Activated CD4-positive, alpha-beta T cell treated with anti-CD3 and anti-CD28 coated beads, Interleukin-2, Interleukin-6, amounts not matched to agents 100 ng/mL and 50 ng/mL, durations not matched to agents 16 hours and 8 hours (primary cell): ENCODE data around the gene KMT5B.
A peak's percentile ranks its signal among the peaks of the same experiment; 100 is the strongest.

ENCODE experiments used
- DNase-seq: peaks from one replicate; pipeline ENCODE4 v3.0.0-alpha.2; 2020

Gene KMT5B

DNA sequence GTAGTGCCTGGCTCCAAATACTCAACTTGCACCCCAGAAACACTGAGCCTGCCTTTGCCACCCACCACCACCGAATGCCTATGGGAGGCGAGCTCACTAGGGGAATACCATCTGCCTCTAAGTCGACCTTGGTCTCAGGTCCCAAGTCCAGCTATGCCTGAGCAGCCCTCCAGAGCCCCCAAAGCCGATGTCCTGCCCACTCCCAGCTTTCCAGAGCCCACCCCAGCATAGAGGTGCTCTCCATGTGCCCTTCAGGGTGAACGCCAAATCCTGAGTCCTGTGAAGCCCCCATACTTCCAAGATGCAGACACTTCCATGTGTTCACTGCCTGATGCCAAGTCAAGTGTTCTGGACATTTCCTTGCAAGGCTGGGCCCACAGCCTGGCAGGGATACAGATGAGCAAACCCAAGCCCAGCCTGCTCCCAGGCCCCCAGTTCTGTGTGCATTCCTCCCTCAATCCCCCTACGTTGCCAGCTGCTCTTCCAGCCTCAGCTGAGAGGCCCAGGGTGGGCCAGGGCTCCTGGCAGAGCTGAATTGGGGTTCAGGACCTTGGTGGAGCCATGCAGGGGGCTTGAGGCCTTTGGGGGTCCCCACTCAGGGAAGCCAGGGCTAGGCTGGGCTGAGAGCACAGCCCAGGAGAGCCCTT lies 2.6 kb upstream of the KMT5B start:
- DNase-seq, result no peak

DNA sequence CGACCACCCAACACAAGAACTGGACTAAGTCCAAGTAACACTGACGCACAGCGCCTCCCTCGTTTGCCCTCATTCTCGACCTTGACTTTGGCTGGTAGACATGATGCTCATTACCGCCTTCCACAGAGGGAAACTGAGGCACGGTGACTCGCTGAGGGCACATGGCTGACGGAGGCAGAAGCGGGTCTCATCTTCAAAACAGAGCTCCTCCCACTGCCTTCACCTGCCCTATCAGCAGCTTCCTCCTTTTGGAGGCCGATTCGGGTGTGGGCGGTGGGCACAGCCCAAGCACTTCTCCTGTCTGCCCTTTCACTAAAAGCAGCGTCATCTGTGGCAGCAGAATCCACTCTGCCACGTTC lies 2.0 kb upstream of the KMT5B start:
- no peak for DNase-seq

DNA sequence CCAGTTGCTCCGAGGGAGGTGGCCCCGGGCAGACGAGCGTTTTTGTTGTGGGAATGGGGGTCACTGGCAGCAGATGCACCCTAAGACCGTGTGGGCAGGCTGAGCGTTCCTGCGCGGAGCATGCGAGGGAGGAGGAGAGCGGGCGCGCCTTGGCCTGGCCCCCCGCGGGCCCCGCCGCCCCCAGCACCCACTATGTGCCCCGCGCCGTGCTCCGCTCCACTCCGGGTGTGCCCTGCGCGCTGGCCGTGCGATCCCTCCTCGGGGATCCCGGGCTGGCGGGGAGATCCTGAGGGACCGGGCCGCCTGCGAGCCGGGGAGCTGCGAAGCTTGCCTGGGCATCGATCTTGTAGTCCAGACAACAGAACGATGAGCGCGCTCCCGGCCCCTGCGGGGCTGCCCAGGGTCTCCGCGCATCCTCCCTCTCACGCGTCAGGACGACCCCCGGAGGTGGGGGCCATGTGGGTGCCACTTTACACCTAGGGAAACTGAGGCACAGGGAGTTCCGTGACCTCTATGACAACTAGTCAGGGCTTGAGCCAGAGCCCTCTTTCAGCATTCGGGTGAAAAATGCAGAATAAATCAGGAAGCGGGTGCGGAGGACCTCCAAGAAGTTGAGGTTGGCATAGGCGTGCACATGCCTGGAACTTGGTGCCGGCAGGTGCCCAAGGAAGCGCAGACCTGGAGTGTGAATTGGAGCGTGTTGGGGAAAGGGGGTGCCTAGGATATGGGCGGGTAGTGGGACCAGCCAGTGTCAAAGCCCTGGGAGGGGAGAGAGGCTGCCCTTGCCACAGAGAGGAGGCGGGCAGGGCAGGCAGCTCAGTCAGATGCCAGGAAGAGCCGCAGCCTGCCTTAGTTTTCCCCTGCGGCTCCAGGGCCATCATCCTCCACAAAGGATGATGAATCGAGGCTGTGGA lies 1.3 kb upstream of the KMT5B start:
- DNase-seq, result peak; percentile 11

DNA sequence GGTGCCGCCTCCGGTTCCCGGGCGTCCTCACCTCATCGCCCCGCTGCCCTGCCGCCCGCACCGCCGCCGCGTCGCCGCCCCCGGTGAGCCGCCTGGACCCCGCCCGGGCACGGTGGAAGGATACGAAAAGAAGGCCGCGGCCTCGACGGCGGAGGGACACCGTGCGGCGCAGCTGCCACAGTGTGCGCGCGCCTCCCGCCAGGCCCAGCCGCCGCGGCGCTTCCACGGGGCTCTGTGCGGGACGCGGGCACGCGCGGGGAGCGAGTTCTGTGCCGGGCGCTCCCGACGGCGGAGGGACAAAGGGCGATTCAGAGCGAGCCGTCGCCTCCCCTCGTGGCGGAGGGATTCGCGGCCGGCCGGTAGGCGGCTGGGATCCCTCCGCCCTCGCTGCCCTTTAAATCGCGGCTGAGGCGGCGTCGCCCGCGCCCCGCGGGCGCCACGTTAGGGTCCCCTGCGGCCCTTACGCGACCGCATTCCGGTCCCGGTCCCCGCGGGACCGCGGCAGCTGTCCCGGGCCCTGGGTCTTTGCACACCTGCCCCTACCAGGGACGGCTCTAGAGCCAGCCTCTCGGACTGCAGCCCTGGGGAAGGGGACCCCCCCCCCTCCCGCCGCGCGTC lies 568 bp upstream of the KMT5B start:
- peak; percentile 78 for DNase-seq

DNA sequence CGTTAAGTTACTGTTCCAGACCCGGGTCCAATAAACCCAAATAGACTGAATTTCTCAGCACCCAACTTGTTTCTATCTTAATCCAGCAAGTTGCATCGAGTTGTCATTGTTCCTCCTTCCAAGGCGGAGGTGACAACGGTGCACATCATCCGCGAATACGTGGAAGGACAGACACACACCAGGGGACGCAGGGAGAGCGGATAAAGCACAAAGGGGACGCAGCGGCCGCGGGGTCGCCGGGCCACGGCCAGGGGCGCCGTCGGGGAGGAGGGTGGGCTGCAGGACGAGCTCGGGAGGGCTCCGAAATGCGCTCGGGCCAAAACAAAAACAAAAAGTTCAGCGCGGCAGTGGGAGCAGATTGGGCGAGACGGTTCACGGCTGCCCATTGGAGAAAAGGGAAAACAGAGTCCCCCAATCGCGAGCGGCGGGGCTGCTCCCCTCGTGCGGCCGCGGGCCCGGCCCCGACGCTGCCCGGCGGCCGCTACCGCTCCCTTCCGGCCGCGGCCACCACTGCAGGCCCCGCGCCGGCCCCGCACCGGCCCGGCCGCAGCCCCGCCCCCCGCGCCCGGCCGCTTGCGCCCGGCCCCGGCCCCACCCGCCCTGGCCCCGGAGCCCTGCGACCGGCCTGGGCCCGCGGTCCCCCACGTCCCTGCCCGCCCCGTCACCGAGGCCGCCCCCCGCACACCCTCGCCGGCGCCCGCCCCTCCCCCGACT lies 518 bp downstream of the KMT5B start:
- DNase-seq, result peak; percentile 67

DNA sequence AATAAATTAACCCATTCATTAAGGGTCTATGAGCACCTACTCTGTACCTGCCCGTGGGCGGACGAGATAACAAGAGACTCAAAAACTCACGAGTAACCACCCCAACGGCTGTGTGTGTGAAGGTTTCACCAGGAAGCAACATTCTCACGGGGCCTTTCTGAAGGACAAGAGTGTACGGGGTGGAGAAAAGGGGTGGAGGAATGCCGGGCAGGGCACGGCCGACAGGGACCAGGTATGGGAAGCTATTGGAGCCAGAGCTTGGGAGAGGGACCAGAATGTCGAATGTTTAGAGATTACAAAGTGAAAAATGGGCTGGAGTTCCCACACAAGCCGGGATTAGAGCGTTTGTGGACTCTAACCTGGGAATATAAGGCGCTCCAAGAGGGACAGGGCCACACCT lies 1.6 kb downstream of the KMT5B start:
- DNase-seq, result no peak

DNA sequence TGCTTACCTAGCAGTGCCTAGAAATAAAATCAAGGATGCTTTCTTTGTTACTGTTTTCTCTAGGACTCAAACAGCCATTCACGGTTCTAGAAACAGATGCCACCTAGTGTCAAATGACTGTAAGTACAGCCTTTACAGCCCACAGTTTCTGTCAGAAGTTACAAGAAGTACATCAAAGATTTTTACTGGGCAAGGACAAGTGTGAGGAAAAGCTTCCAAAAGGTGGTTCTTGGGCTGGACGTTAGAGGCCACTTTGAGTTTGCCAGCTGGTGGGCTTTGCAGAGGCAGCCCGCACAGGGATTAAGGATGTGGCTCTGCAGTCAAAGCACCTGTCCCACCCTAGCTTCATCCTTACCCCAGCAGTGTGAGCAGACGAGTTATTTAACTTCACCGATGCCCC lies 6.9 kb downstream of the KMT5B start:
- peak; percentile 59 for DNase-seq

DNA sequence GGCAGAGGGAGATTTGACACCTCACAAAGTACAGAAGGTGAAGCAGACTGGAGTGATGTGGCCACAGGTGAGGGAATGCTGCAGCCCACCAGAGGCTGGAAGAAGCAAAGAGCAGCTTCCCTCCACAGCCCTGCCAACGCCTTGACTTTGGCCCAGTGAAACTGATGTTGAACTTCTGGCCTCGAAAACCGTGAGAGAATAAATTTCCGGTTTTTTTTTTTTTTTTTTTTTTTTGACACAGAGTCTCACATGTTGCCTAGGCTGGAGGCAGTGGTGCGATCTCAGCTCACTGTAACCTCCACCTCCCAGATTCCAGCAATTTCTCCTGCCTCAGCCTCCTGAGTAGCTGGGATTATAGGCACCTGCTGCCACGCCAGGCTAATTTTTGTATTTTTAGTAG lies 8.7 kb downstream of the KMT5B start:
- no peak for DNase-seq

DNA sequence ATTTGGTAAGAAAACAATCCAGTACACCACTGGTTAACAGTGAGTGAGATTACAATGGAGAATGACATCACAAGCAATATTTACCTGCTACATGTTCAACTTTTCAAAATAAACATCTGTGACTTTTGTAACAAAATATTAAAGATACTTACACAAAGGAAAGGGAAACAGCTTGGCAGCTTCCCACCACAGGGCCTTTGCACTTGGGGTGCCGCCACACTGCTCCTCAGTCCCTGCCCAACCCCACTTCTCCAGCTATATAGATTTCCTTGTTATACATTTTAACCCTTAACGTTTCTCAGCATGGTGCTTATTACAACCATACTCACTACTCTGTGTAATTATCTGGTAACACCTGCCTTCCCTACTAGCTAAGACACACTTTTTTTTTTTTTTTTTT lies 10.9 kb downstream of the KMT5B start:
- no peak for DNase-seq

DNA sequence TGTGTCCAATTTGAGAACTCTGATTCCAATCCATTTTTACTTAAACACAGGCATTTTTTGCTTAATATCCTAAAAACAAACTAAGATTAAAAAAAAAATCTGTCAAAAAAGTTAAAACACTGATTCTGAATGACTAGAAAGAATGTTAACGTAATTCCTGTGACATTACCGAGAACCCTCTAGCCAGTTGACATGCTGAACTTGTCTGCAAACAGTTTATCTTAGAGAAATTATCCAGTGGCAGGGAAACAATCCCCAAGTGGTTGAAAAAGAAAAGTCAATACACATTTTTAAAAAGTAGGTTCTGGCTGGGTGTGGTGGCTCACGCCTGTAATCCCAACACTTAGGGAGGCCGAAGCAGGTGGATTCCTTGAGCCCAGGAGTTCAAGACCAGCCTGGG lies 11.6 kb downstream of the KMT5B start:
- DNase-seq, result no peak

DNA sequence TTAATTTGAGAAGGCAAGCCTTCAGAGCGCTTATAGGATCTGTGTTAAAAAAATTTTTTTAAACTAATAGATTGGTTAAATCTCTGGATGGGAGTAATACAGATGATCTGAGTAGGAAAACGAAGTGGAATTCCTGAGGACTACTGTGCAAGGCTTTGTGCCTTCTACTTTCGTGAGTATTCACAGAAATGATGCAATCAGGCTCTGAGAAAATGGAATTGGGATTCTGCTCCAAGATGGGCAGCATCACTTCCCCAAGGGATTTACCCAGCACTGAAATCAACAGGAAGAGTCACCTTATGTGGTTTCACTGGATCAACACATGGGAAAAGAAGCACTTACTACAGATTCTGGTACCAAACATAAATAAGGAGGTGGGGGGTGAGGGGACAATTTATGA lies 12.5 kb downstream of the KMT5B start:
- no peak for DNase-seq

DNA sequence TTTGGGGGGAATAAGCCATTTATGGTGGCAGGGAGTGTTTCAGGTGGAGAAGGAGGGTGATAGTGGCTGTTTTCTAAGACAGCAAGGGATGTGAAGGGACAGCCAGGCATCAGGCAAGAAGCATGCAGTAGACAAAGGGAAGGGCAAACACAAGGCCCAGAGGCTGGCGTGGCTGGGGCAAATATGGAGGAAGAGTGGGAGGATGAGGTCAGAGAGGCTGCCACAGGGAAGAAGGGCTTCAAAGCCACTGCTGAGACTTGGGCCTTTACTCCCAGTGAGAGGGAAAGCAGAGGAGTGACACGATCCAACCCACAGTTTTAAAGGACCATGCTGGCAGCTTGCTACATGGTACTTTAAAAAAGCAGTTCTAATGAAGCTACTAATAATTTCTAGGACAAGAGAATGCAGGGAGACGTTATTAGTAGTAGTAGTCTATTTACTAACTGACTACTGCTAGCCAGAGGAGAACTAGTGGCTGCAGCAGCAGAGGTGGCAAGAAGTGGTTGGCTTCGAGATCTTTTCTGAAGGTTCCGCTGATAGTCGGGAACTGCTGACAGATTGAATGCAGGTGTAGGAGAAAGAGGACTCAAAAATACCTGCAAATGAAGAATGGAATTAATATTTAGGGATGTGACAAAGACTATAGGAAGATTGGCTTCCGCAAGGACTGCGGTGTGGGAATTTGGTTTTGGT lies 13.7 kb downstream of the KMT5B start:
- no peak for DNase-seq

DNA sequence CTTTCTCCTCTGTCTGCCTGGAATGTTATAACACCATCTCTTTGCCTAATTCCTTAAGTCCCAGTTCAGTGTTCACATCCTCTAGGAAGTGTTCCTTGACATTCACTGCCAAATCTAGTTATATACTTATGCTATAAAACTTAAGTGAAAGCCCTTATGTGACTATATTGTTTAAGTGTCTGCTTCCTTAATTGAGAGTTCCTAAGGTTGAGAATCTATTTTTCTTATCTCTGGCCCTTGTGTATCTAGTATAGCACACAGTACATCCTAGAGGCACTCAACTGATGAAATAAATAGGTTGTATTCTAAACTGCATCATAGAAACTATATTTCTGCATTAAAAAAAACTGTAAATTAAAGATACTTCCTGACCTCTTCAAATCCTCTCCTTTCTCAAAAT lies 16.9 kb downstream of the KMT5B start:
- no peak for DNase-seq

DNA sequence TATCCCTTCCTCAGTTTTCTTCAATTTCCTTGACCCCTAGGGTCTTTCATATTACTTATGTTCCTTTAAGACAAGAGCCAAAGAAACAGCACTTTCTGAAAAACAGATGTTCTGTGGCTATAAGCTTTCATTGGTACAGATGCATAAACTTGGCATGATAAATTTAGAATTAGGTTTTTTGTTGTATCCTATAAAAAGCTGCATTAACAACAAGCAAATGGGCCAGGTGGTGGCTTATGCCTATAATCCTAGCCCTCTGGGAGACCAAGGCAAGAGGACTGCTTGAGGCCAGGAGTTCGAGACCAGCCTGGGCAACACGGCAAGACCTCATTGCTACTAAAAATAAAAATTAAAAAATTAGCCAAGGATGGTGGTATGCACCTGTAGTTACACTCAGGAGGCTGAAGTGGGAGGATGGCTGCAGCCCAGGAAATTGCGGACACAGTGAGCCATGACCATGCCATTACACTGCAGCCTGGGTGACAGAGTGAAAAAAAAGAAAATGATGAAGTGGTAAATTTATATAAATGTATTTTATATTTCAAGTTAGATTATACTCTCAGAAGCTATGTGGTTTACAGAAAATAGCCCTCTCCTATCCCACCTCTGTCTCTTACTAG lies 18.3 kb downstream of the KMT5B start:
- no peak for DNase-seq

DNA sequence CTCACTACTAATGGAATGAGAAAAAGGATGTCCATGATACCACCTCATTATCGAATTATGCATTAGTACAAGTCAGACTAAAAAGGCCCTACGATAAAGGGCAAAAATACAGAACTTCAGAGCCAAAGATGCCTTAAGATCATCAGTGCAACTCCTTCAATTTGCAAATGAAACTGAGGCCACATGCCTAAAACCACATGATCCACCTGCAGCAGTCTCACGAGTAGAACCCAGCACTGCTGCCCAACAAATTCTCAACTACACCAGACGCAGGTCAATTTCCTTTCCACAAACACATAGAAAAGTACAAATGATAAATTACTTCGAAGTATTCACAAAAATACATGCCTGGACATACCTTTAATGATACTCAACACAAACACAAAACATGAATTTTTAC lies 20.1 kb downstream of the KMT5B start:
- no peak for DNase-seq

DNA sequence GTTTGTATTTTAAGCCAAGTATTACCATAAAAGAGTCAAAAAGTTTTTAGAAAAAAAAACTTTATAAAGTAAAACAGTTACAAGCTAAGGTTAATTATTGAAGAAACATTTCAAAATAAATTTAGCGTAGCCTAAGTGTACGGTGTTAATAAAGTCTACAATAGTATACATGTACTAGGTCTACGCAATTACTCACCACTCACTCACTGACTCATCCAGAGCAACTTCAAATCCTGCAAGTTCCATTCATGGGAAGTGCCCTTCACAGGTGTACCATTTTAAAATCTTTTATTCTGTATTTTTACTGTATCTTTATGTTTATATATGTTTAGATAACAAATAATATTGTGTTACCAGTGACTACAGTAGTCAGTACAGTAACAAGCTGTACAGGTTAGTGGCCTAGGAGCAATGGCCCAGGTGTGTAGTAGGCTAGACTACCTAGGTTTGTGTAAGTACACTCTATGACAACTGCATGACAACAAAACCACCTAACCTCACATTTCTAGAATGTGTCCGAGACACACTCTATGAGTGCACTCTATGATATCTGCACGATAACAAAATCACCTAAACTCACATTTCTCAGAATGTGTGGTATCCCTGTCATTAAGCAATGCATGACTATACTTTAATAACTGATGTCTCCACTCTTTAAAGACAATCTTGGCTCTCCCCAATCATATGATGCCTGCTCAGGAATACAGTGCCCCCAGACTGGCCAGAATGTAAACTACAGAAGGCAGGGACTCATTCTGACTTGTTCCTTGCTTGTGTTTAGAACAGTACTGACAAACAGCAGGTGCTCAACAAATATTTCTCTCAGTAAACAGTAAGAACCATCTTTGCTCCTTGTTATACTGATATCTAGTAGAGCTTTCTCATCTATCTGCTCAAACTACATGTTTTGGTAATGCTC lies 21.2 kb downstream of the KMT5B start:
- DNase-seq, result no peak

DNA sequence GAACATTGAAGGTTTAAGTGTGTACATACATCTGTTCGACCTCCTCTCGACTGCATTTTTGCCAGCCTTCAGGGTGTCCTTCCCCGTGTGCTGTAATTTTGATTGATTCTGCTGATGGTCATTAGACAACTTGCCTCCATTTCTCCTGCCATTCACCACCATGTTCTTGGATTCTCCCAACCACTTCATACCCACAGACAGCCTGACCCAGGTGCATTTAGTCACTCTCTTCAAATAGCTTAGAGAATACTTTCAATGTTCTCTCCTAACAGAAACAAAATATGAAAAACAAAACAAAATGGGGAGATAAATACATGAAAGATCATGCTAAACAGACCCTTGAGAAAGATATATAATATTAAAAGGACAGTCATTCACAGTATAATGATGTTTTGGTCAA lies 23.2 kb downstream of the KMT5B start:
- DNase-seq, result no peak

DNA sequence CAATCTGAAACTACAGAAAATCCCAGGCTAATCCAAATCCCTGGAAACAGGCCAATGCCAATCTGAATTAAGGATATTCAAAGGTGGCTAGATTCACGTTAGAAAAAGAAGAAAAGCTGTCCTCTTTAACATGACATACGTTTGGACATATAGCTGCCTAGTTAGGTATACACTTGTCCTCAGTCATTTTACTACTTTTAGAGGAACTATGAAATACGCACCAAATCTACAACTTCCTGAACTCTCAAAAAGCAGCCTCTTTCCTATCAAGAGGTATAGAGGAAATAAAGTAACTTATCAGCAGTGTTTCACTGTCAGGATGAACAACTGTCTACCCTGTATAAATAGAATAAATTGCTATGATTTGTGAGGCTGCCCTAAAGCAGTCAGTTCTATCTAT lies 24.0 kb downstream of the KMT5B start:
- DNase-seq, result no peak

DNA sequence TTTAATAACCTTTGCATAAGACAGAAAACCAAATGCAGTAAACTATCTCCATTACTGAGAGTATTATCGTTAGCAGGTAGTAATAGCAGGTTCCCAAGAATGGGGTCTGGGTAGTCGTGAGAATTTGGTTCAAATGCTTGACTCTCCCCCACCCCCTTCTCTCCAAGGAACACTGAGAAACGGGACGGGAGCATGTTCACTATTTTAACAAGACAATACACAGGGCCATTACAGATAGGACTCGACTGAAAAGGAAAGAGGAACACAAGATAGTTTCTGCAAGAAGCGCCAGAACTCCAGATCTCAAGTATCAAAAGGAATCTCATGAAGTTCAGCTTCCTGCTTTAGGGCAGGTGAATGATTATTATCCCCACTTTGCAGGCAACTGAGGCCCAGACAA lies 27.0 kb downstream of the KMT5B start:
- no peak for DNase-seq

DNA sequence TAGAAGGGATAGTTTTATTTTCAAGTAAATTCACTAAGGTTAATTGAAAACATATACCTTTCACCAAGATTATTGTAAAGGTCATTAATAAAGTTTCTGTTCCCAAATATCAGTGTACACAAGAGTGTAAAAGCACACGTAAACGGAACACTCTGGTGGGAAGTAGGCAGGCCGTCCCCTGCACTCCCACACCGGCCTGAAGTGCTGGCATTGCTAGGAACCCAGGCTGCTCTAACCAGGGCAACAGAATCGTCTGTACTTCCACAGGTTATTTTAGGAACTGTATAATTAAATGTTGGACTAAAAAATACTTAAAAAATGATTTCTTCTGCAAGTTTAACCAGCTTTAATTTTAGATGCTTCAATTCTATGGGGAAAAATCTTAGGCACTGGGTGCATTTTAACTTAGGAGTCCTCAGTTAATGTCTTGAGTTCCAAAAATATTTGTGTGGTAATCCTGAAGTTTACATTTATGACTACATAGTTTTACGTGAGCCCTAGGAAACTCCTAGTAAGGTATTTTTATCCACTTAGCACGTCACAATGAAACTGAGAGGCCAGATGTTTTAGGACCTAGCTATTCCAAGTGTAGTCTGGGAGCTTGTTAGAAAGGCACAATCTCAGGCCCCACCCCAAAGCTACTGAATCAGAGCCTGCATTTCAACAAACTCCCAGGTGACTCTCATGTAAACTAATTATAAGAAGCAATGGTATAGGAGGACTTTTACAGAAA lies 31.2 kb downstream of the KMT5B start:
- DNase-seq, result no peak

DNA sequence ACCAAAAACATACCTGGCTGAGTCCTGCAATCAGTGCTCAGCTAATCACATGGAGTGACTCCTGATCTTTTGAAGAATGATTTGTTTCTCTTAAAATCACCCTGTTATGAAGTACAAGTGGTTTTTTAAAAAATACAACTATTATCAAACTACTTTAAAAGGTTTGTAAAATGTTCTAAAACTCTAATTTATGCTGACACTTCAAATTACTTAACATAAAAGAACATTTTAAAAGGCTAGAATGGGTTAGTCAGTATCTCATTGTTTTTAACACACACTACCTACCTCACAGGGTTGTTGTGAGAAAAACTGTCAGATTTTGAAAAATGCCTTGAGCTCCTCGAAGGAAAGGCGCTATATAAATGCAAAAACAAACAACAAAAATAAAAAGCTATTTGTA lies 33.2 kb downstream of the KMT5B start:
- DNase-seq, result no peak
